SU-DHL-6 (cell line): ENCODE data around the gene BOLL.
"Not testable (repeated sequence)": the region's sequence is repeated elsewhere in the genome, so short reads cannot be mapped to it uniquely, and the experiment has no call there.

Source experiments
- H2AFZ ChIP-seq: fragments of 200-600 bp; sonication (generic); 2 replicates; pipeline ENCODE4 v1.6.1; 2014; ENCODE audit warnings: low read depth, mild to moderate bottlenecking, moderate library complexity, mixed read lengths, antibody characterized with exemption, low read length; ENCODE audit not compliant: severe bottlenecking
- H3F3A ChIP-seq: fragments of 200-600 bp; shearing (Covaris generic); 2 replicates; pipeline ENCODE4 v1.6.0; 2016; ENCODE audit warnings: antibody characterized with exemption, mild to moderate bottlenecking; ENCODE audit not compliant: insufficient read depth
- H3K27ac ChIP-seq: fragments of 200-600 bp; sonication (generic); 2 replicates; pipeline ENCODE4 v1.5.1; 2016; ENCODE audit warnings: low read depth, mild to moderate bottlenecking, low read length, moderate library complexity, mixed read lengths
- H3K27me3 ChIP-seq: fragments of 200-600 bp; sonication (generic), shearing (Covaris generic); 2 replicates; pipeline ENCODE4 v1.6.0; 2014; ENCODE audit warnings: mild to moderate bottlenecking, low read length
- H3K36me3 ChIP-seq: fragments of 200-600 bp; sonication (generic); 2 replicates; pipeline ENCODE4 v1.6.1; 2014; ENCODE audit warnings: mild to moderate bottlenecking, low read length, mixed read lengths
- H3K4me2 ChIP-seq: fragments of 300-600, 200-600 bp; shearing (Covaris generic), sonication (generic); 2 replicates; pipeline ENCODE4 v1.6.0; 2014; ENCODE audit warnings: low read length, low read depth, mild to moderate bottlenecking; ENCODE audit not compliant: poor library complexity, severe bottlenecking
- H3K4me3 ChIP-seq: fragments of 200-600 bp; sonication (generic); 2 replicates; pipeline ENCODE4 v1.5.1; 2014; ENCODE audit warnings: antibody characterized with exemption, low read length, mild to moderate bottlenecking, mixed read lengths; ENCODE audit not compliant: insufficient read depth, poor library complexity, severe bottlenecking
- H3K79me2 ChIP-seq: fragments of 200-600 bp; sonication (generic); 2 replicates; pipeline ENCODE4 v1.6.1; 2014; ENCODE audit warnings: mild to moderate bottlenecking, low read length, moderate library complexity; ENCODE audit not compliant: insufficient read depth
- H3K9ac ChIP-seq: fragments of 200-600 bp; sonication (generic); 2 replicates; pipeline ENCODE4 v1.7.0; 2014; ENCODE audit warnings: mild to moderate bottlenecking, low read length
- H3K9me2 ChIP-seq: fragments of 200-600 bp; sonication (generic); replicated peaks from 2 replicates; pipeline ENCODE4 v1.6.1; 2014; ENCODE audit warnings: low read length; ENCODE audit not compliant: insufficient read depth
- H3K9me3 ChIP-seq: fragments of 200-600 bp; sonication (generic); 2 replicates; pipeline ENCODE4 v1.6.1; 2014; ENCODE audit warnings: low read length, mixed read lengths; ENCODE audit not compliant: insufficient read depth
- H4K20me1 ChIP-seq: fragments of 200-600 bp; sonication (generic); 2 replicates; pipeline ENCODE4 v1.6.1; 2014; ENCODE audit warnings: low read depth, mild to moderate bottlenecking, antibody characterized with exemption, low read length, moderate library complexity, mixed read lengths
- EZH2phosphoT487 ChIP-seq: fragments of 200-600 bp; sonication (generic), shearing (Covaris generic); conservative IDR thresholded peaks from 2 replicates; pipeline ENCODE4 v1.6.1; 2018; ENCODE audit warnings: mild to moderate bottlenecking, antibody characterized with exemption, low read length, moderate library complexity, mixed read lengths
- TF ChIP-seq, protein P1 (sequence below): fragments of 200-600 bp; sonication (generic); IDR thresholded peaks from one replicate; pipeline ENCODE4 v1.5.1; 2017; ENCODE audit warnings: antibody characterized with exemption, mild to moderate bottlenecking, low read length, moderate library complexity; ENCODE audit not compliant: insufficient read depth, poor library complexity, severe bottlenecking

Gene BOLL

DNA sequence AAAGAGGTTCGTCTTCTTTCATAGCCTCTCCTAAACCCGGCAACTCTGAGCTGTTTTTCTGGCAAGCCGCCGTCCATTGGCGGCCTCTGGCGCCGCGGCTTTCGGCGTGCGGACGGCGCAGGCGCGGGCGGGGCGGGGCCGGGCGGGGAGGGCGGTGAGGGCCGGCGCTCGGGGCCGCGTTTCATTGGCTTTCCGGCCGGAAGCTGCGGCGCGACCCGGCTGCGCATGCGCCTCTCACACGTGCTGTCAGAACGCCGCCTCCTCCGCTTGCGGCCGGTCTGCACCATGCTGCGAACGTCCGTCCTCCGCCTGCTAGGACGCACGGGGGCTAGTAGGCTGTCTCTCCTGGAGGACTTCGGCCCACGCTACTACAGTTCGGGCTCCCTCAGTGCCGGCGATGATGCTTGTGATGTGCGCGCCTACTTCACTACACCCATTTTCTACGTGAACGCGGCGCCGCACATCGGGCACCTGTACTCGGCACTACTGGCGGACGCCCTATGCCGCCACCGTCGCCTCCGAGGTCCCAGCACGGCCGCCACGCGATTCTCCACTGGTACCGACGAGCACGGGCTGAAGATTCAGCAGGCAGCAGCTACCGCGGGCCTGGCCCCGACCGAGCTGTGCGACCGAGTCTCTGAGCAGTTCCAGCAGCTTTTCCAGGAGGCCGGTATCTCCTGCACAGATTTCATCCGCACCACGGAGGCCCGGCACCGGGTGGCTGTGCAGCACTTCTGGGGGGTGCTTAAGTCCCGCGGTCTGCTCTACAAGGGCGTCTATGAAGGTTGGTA is 79.8 kb downstream of the BOLL start, which contains the start of gene MARS2:
MARS2 (plus strand) TSS at position 249 of the 791 bp plus-strand sequence; CDS start at position 286, 37 bp downstream.
- peak within 1 kb of the TSS; percentile 98 for H3K4me2 ChIP-seq
- peaks cover 48% of the 10 kb centered on the region for H3K79me2 ChIP-seq
- H3K9ac ChIP-seq, result peak within 1 kb of the TSS; percentile 82
- peak within 1 kb of the TSS; percentile 88 for H3K4me3 ChIP-seq
- no peaks in the 10 kb centered on the region for H3K27me3 ChIP-seq
- TF ChIP-seq EZH2phosphoT487, result no peak
- TF ChIP-seq, protein P1, sequence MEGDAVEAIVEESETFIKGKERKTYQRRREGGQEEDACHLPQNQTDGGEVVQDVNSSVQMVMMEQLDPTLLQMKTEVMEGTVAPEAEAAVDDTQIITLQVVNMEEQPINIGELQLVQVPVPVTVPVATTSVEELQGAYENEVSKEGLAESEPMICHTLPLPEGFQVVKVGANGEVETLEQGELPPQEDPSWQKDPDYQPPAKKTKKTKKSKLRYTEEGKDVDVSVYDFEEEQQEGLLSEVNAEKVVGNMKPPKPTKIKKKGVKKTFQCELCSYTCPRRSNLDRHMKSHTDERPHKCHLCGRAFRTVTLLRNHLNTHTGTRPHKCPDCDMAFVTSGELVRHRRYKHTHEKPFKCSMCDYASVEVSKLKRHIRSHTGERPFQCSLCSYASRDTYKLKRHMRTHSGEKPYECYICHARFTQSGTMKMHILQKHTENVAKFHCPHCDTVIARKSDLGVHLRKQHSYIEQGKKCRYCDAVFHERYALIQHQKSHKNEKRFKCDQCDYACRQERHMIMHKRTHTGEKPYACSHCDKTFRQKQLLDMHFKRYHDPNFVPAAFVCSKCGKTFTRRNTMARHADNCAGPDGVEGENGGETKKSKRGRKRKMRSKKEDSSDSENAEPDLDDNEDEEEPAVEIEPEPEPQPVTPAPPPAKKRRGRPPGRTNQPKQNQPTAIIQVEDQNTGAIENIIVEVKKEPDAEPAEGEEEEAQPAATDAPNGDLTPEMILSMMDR, result no peak
- H3K9me3 ChIP-seq, result no peaks in the 10 kb centered on the region
- no peaks in the 10 kb centered on the region for H3F3A ChIP-seq
- H3K9me2 ChIP-seq, result no peaks in the 10 kb centered on the region
- peaks cover 15% of the 10 kb centered on the region for H4K20me1 ChIP-seq
- peaks cover 9% of the 10 kb centered on the region for H3K36me3 ChIP-seq
- H3K27ac ChIP-seq, result peak within 1 kb of the TSS; percentile 59
- H2AFZ ChIP-seq, result peak within 1 kb of the TSS; percentile 99

DNA sequence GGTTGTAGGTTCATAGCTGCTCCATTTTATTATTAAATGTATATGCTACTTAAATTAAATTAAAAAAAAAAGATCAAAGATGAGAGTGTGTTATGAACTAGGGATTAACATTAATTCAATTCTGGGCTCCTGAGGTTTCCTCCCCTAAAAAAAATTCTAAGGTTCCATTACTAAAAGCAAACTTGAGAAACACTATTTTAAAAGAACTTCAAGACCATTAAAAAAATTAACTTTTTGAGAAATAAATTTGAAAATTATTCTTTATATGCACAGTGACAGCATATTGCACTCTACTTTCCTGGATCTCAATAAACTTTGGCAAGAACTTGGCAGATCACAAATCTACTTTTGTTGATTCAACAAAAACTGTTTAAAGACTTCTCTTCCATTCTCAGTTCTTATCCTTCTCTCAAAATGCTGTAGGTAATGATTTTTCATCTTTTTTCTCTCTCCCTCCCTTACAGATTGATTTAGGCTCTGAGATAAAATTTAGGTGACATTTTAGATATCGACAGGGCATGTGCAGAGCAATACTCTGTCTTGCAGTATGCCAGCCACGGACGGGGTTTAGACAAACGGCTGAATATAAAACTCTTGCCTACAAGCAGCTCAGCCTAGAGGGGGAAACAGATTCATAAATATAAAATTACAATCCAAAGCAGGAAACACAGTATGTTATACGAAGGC is 80.5 kb downstream of the BOLL start:
- Histone ChIP-seq H3K9ac (peak overlapping the region; percentile 82), H3K4me3 (peak overlapping the region; percentile 67), H3K27me3 (no peaks in the 10 kb centered on the region), H3K4me2 (peak overlapping the region; percentile 98), H3K9me2 (no peaks in the 10 kb centered on the region), H3K36me3 (peaks cover 6% of the 10 kb centered on the region), H3K27ac (peak overlapping the region; percentile 59), H4K20me1 (peaks cover 12% of the 10 kb centered on the region), H3K79me2 (peaks cover 41% of the 10 kb centered on the region), H3F3A (no peaks in the 10 kb centered on the region), H2AFZ (peak overlapping the region; percentile 99), H3K9me3 (no peaks in the 10 kb centered on the region)
- TF ChIP-seq, protein P1, result no peak
- TF ChIP-seq EZH2phosphoT487, result no peak

DNA sequence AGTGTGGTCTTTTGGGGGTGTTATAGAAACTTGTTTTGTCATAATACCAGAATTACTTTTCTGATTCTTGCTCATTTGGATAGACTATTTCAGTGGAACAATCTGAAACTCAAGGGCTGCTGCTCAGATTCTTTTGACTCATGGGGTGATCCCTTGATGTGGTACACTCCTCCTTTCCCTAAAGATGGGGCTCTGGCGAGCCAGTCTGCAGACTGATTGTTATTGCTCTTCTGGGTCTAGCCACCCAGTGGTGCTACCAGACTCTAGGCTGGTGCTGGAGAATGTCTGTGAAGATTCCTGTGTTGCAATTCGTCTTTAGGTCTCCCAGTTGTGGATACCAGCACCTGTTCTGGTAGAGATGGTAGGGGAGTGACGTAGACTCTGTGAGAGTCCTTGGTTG is 84.2 kb downstream of the BOLL start:
- TF ChIP-seq, protein P1, result no peak
- no peak for TF ChIP-seq EZH2phosphoT487
- Histone ChIP-seq H3K27me3 (no peaks in the 10 kb centered on the region), H3K9ac (no peak overlapping the region), H3K9me2 (no peaks in the 10 kb centered on the region), H3K27ac (no peak overlapping the region), H4K20me1 (no peaks in the 10 kb centered on the region), H3K9me3 (no peaks in the 10 kb centered on the region), H3K36me3 (no peaks in the 10 kb centered on the region), H3K79me2 (peaks cover 7% of the 10 kb centered on the region), H2AFZ (no peak overlapping the region), H3K4me2 (no peak overlapping the region), H3F3A (no peaks in the 10 kb centered on the region), H3K4me3 (no peak overlapping the region)

DNA sequence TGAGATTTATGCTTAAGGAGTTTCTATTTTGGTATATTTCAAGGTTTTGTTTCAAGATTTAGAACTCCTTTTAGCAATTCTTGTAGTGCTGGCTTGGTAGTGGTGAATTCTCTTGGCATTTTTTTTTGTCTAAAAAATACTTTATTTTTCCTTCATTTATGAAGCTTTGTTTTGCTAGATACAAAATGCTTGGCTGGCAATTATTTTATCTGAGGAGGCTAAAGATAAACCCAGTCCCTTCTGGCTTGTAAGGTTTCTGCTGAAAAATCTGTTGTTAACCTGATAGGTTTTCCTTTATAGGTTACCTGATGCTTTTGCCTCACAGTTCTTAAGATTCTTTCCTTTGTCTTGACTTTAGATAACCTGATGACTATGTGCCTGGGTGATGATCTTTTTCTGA is 85.4 kb downstream of the BOLL start:
- not testable (repeated sequence) for H2AFZ ChIP-seq, H4K20me1 ChIP-seq, H3K36me3 ChIP-seq, H3K9me2 ChIP-seq, H3F3A ChIP-seq, H3K9ac ChIP-seq, H3K27ac ChIP-seq, H3K4me3 ChIP-seq, H3K4me2 ChIP-seq, H3K9me3 ChIP-seq, H3K27me3 ChIP-seq, H3K79me2 ChIP-seq

DNA sequence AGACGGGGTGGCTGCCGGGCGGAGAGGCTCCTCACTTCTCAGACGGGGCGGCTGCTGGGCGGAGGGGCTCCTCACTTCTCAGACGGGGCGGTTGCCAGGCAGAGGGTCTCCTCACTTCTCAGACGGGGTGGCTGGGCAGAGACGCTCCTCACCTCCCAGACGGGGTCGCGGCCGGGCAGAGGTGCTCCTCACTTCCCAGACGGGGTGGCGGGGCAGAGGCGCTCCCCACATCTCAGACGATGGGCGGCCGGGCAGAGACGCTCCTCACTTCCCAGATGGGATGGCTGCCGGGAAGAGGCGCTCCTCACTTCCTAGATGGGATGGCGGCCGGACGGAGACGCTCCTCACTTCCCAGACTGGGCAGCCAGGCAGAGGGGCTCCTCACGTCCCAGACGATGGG is 88.5 kb downstream of the BOLL start:
- not testable (repeated sequence) for H3K9me3 ChIP-seq, H3F3A ChIP-seq, H3K4me2 ChIP-seq

More for the DNA sequence above, 88.5 kb downstream of the BOLL start:
- not testable (repeated sequence) for H3K36me3 ChIP-seq, H4K20me1 ChIP-seq, H3K79me2 ChIP-seq, H3K9me2 ChIP-seq, H3K4me3 ChIP-seq, H2AFZ ChIP-seq, H3K27me3 ChIP-seq, H3K9ac ChIP-seq, H3K27ac ChIP-seq
